OCI-LY7 (cell line): ENCODE results near the gene C1QL1. TPM values are rescaled to one million over a fixed set of nuclear protein-coding genes. Genes with fewer than 3 reads are reported as not detected.

Source experiments
- BruUV-seq: library from RNA; stranded (reverse); fragments of 400-500 nt; replicated peaks from 2 replicates; lab custom pipeline; 2021; lab: Mats Ljungman, UMichigan
- CTCF ChIA-PET: fragments of 300-600 bp; sonication (Branson Sonifier 250); formaldehyde crosslinking; loops from one replicate; lab custom pipeline; 2022; ENCODE audit warnings: antibody characterized with exemption; ENCODE audit not compliant: unreplicated experiment; lab: Charles Lee
- POLR2A ChIA-PET: fragments of 300-600 bp; sonication (Branson Sonifier 250); formaldehyde crosslinking; loops from one replicate; lab custom pipeline; 2022; ENCODE audit warnings: antibody characterized with exemption; lab: Charles Lee
- DNase-seq: peaks from one replicate; pipeline ENCODE4 v3.0.0-alpha.2; 2015; ENCODE audit warnings: low spot score
- H2AFZ ChIP-seq: fragments of 200-600 bp; sonication (generic), shearing (Covaris generic); 2 replicates; pipeline ENCODE4 v1.6.1; 2014; ENCODE audit warnings: mild to moderate bottlenecking, antibody characterized with exemption, low read length, moderate library complexity
- H3K27ac ChIP-seq: fragments of 200-600 bp; sonication (generic); 2 replicates; pipeline ENCODE4 v1.5.1; 2014; ENCODE audit warnings: mixed run types, low read depth, mild to moderate bottlenecking, moderate library complexity, low read length, inconsistent platforms; ENCODE audit not compliant: poor library complexity, severe bottlenecking
- H3K36me3 ChIP-seq: fragments of 200-600 bp; sonication (generic); 2 replicates; pipeline ENCODE4 v1.6.1; 2014; ENCODE audit warnings: mild to moderate bottlenecking, antibody characterized with exemption, low read length, moderate library complexity, mixed read lengths; ENCODE audit not compliant: insufficient read depth
- H3K4me1 ChIP-seq: fragments of 200-600 bp; sonication (generic); 2 replicates; pipeline ENCODE4 v1.5.1; 2014; ENCODE audit warnings: mild to moderate bottlenecking, low read length; ENCODE audit not compliant: insufficient read depth, poor library complexity, severe bottlenecking
- H3K4me2 ChIP-seq: fragments of 200-600 bp; sonication (generic); 2 replicates; pipeline ENCODE4 v1.6.1; 2014; ENCODE audit warnings: mild to moderate bottlenecking, low read length
- H3K4me3 ChIP-seq: fragments of 200-600 bp; sonication (generic); 2 replicates; pipeline ENCODE4 v1.5.1; 2014; ENCODE audit warnings: mild to moderate bottlenecking, low read depth, low read length; ENCODE audit not compliant: poor library complexity, severe bottlenecking
- H3K79me2 ChIP-seq: fragments of 200-600 bp; sonication (generic); 2 replicates; pipeline ENCODE4 v1.6.1; 2016; ENCODE audit warnings: low read depth, mild to moderate bottlenecking, low read length, moderate library complexity, mixed read lengths; ENCODE audit not compliant: insufficient read depth
- H3K9me2 ChIP-seq: fragments of 200-600 bp; sonication (generic); 2 replicates; pipeline ENCODE4 v1.6.1; 2016; ENCODE audit warnings: mild to moderate bottlenecking, low read length, mixed read lengths; ENCODE audit not compliant: insufficient read depth
- H3K9me3 ChIP-seq: fragments of 200-600 bp; sonication (generic); 2 replicates; pipeline ENCODE4 v1.6.1; 2014; ENCODE audit warnings: mild to moderate bottlenecking, mixed run types, low read length, mixed read lengths
- H4K20me1 ChIP-seq: fragments of 200-600 bp; sonication (generic); 2 replicates; pipeline ENCODE4 v1.6.1; 2014; ENCODE audit warnings: mild to moderate bottlenecking, antibody characterized with exemption, low read length, moderate library complexity, mixed read lengths; ENCODE audit not compliant: insufficient read depth
- CTCF ChIP-seq: fragments of 200-600 bp; sonication (generic); conservative IDR thresholded peaks from 2 replicates; pipeline ENCODE4 v1.5.1; 2014; ENCODE audit warnings: mild to moderate bottlenecking, antibody characterized with exemption, low read length, moderate library complexity, mixed read lengths
- EZH2phosphoT487 ChIP-seq: fragments of 200-600 bp; sonication (generic); IDR thresholded peaks from 2 replicates; pipeline ENCODE4 v1.6.1; 2018; ENCODE audit warnings: low read depth, borderline replicate concordance, mild to moderate bottlenecking, mixed run types, antibody characterized with exemption, low read length, moderate library complexity, mixed read lengths
- intact Hi-C: fragments of 100-400 bp; cut with micrococcal nuclease; formaldehyde crosslinking; loops from one replicate; pipeline ENCODE4 v1.10.0; 2022; ENCODE audit not compliant: unreplicated experiment
- total RNA-seq, 2 experiments: library from RNA; depleted of rRNA in 1 of 2; stranded (reverse); fragments of >200 nt in 1 of 2; shearing (Covaris generic) in 1 of 2; gene quantifications; 2 replicates each; pipeline ENCODE4 v1.2.3, GENCODE V29; 2014 to 2022

C1QL1 gene
- total RNA-seq, 2 experiments from 2014 or later: not detected

DNA sequence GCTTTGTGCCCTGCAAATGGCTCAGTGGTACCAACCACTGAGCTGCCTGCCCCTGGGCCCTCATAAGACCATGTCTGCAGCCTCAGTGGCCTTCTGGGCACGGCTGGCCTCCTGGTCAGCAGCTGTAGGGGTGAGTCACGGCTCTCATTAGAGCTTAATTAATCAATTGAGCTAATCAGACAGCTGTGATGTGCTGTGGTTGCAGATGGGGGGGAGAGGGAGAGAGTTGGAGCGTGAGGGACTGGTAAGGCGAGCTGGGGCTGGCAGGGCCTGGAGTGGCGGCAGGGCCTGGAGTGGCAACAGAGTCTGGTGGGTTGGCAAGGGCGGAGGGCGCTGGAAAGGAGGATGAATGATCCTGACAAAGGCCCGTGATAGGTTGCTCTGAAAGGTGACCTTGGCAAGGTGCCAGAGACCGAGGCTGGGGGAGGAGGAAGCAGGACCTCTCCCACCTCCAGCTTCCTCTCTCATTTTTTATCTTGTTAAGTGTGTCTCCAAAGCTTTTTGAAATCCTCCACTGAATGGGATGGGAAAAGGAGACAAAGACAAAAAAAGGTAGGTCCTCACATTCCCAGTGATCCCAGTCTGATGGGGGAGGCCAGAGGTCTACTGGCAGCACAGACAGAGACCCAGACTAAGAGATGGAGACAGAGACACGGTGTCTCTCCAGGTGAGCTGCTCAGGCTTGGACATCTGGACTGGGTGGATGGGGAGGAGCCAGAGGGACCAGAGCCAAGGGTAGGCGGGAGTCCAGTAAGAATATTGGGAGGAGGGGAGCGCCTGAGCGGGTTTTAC, 41.8 kb upstream of the C1QL1 start:
- CTCF ChIA-PET: interaction anchor here (0.5 kb wide), 1 partner anchor 173 kb away, joined by 7 read pairs; no protein-coding TSS in a partner anchor
- intact Hi-C loops: no loop called here
- H3K4me3 ChIP-seq: no peak overlapping the region
- POLR2A ChIA-PET: no interaction called here
- no peak overlapping the region for H3K27ac ChIP-seq
- BruUV-seq: no TSS peak
- no peak for TF ChIP-seq EZH2phosphoT487
- TF ChIP-seq CTCF: no peak
- no peak overlapping the region for H2AFZ ChIP-seq
- H3K9me3 ChIP-seq: no peaks in the 10 kb centered on the region
- no peak for DNase-seq
- no peaks in the 10 kb centered on the region for H4K20me1 ChIP-seq
- H3K9me2 ChIP-seq: no peaks in the 10 kb centered on the region
- H3K4me2 ChIP-seq: no peak overlapping the region
- peaks cover 9% of the 10 kb centered on the region for H3K4me1 ChIP-seq
- no peaks in the 10 kb centered on the region for H3K79me2 ChIP-seq
- H3K36me3 ChIP-seq: no peaks in the 10 kb centered on the region

GRCh38 chr17:45008216-45008615, 40.1 kb upstream of the C1QL1 start:
- ChIA-PET CTCF (no interaction called here), POLR2A (no interaction called here)
- no peaks in the 10 kb centered on the region for H3K9me3 ChIP-seq
- no peaks in the 10 kb centered on the region for H3K36me3 ChIP-seq
- intact Hi-C loops: no loop called here
- H3K4me3 ChIP-seq: no peak overlapping the region
- H4K20me1 ChIP-seq: no peaks in the 10 kb centered on the region
- no peaks in the 10 kb centered on the region for H3K9me2 ChIP-seq
- TF ChIP-seq EZH2phosphoT487 (no peak), CTCF (no peak)
- BruUV-seq: no TSS peak
- DNase-seq: no peak
- no peaks in the 10 kb centered on the region for H3K79me2 ChIP-seq
- H2AFZ ChIP-seq: no peak overlapping the region
- no peak overlapping the region for H3K27ac ChIP-seq
- H3K4me1 ChIP-seq: peaks cover 9% of the 10 kb centered on the region
- H3K4me2 ChIP-seq: no peak overlapping the region

GRCh38 chr17:45006927-45007461, 38.9 kb upstream of the C1QL1 start:
- intact Hi-C loops: no loop called here
- no peaks in the 10 kb centered on the region for H4K20me1 ChIP-seq
- H3K36me3 ChIP-seq: no peaks in the 10 kb centered on the region
- no peak for DNase-seq
- ChIA-PET CTCF (no interaction called here), POLR2A (no interaction called here)
- no peak overlapping the region for H3K27ac ChIP-seq
- no peak overlapping the region for H2AFZ ChIP-seq
- H3K4me1 ChIP-seq: peaks cover 9% of the 10 kb centered on the region
- H3K4me2 ChIP-seq: no peak overlapping the region
- no peaks in the 10 kb centered on the region for H3K79me2 ChIP-seq
- H3K9me3 ChIP-seq: no peaks in the 10 kb centered on the region
- BruUV-seq: no TSS peak
- no peaks in the 10 kb centered on the region for H3K9me2 ChIP-seq
- H3K4me3 ChIP-seq: no peak overlapping the region
- no peak for TF ChIP-seq CTCF
- TF ChIP-seq EZH2phosphoT487: no peak
